Mesodermal cell (in vitro differentiated cells): ENCODE measurements around the gene LGR4.

ENCODE experiments used
- H3K27ac ChIP-seq: 2 replicates; pipeline ENCODE4 v1.7.0; 2013; ENCODE audit warnings: mild to moderate bottlenecking, low read depth, low read length, moderate library complexity; ENCODE audit not compliant: severe bottlenecking
- H3K36me3 ChIP-seq: 2 replicates; pipeline ENCODE4 v1.7.1; 2013; ENCODE audit warnings: mild to moderate bottlenecking, low read length, moderate library complexity; ENCODE audit not compliant: control insufficient read depth, insufficient read depth
- H3K4me1 ChIP-seq: one replicate; pipeline ENCODE4 v1.7.1; 2013; ENCODE audit warnings: mild to moderate bottlenecking, low read length; ENCODE audit not compliant: insufficient read depth, control insufficient read depth, poor library complexity, severe bottlenecking
- H3K4me3 ChIP-seq: 2 replicates; pipeline ENCODE4 v1.7.0; 2013; ENCODE audit warnings: low read length, control low read depth, mild to moderate bottlenecking; ENCODE audit not compliant: insufficient read depth, poor library complexity, severe bottlenecking; ENCODE audit errors: extremely low read depth
- H3K9me3 ChIP-seq: 2 replicates; pipeline ENCODE4 v1.7.1; 2013; ENCODE audit warnings: mild to moderate bottlenecking, low read length, moderate library complexity; ENCODE audit not compliant: control insufficient read depth
- WGBS, 2 experiments: methylation state at CpG; one replicate each; pipeline ENCODE4 v1.1.5; 2013; ENCODE audit warnings: missing lambda C conversion rate in 2 of 2; ENCODE audit not compliant: insufficient coverage in 2 of 2; 5-methylcytosine and 5-hydroxymethylcytosine counted together

The LGR4 gene

DNA sequence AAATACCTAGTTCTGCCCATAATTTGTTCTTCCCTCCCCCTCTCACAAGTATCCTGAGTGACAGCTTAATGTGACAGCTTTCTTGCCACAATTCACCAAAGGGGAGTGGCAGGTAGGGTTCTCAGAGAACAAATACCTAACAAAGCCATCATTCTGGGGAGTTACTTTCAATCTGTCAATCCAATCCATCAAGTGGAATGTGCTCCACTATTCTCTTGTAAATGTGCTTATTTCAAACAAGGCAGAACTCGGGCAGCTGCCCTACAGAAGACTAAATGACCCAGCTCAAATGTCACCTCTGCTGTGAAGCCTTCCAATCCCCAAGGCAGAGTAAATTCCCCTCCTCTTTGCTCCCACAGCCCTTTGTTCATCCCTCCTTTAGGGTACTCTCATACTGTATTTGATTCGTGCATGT lies 27.8 kb downstream of the LGR4 start:
- no peak overlapping the region for H3K4me3 ChIP-seq
- H3K27ac ChIP-seq, result no peak overlapping the region
- H3K36me3 ChIP-seq, result peaks cover 18% of the 10 kb centered on the region
- WGBS, 2 experiments, result 0 to 14% methylated on average over 1 of the region's 2 CpGs
- H3K9me3 ChIP-seq, result no peaks in the 10 kb centered on the region
- peaks cover 5% of the 10 kb centered on the region for H3K4me1 ChIP-seq

GRCh38 chr11:27443746-27444507 lies 28.7 kb downstream of the LGR4 start:
- WGBS, 2 experiments, result 63 to 66% methylated on average over 2 of the region's 5 CpGs
- Histone ChIP-seq H3K4me1 (peaks cover 5% of the 10 kb centered on the region), H3K27ac (no peak overlapping the region), H3K36me3 (peaks cover 15% of the 10 kb centered on the region), H3K9me3 (no peaks in the 10 kb centered on the region), H3K4me3 (no peak overlapping the region)

DNA sequence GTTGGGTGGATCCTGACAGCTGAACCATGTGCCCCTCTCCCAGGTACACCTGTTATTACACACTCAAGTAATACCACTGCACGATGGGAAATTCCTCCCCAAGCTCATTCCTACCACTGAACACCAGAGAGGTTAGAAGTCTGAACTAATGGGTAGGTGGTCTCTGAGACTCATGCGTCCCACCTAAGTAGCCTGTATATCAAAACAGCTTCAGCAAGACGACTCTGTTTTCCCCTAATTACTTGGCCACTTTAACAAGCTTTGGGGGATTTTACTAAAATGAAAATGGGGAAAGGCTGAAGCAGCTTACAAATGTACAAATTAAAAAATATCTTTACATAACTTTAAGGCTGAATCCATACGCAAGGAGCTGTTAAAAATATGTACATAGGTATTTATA lies 29.4 kb downstream of the LGR4 start:
- 100% methylated on average over 1 of the region's 4 CpGs; no CpG with 5 or more reads in 1 of the 2 experiments for whole genome bisulfite sequencing, 2 experiments
- H3K4me3 ChIP-seq, result no peak overlapping the region
- H3K9me3 ChIP-seq, result no peaks in the 10 kb centered on the region
- no peak overlapping the region for H3K27ac ChIP-seq
- peaks cover 10% of the 10 kb centered on the region for H3K36me3 ChIP-seq
- H3K4me1 ChIP-seq, result peaks cover 5% of the 10 kb centered on the region

DNA sequence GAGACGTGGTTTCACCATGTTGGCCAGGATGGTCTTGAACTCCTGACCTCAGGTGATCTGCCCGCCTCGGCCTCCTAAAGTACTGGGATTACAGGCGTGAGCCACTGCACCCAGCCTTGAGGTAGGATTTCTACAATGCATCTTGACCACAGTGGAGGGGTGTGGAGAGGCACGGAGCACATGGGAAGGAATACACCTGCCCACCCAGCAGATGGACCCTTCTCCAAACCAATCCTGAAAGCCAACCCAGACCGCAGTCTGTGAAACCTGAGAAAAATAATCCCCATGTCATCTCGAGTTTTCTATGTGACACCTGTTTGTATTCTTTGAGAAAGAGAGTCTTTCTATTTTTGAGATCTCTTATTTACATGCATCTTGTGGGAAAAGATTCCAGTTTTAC lies 32.5 kb downstream of the LGR4 start:
- no peak overlapping the region for H3K27ac ChIP-seq
- no peaks in the 10 kb centered on the region for H3K36me3 ChIP-seq
- H3K4me1 ChIP-seq, result peaks cover 9% of the 10 kb centered on the region
- 97 to 100% methylated on average over 4 to 5 of the region's 7 CpGs for WGBS, 2 experiments
- H3K9me3 ChIP-seq, result no peaks in the 10 kb centered on the region
- no peak overlapping the region for H3K4me3 ChIP-seq

DNA sequence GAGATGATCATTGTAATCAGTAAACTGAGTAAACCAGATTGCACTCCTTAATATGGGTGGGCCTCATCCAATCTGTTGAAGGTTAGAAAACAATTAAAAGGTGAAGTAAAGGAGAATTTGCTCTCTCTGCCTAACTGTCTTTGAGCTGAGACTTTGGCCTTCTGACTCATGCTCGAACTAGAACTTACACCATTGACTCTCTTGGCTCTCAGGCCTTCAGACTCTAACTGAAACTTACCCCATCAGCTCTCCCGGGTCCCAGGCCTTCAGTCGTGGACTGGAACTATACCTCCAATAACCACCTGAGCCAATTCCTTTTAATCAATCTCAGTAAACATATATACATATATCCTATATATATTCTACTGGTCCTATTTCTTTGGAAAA lies 34.0 kb downstream of the LGR4 start:
- Histone ChIP-seq H3K36me3 (peaks cover 2% of the 10 kb centered on the region), H3K9me3 (no peaks in the 10 kb centered on the region), H3K4me3 (no peak overlapping the region), H3K27ac (no peak overlapping the region), H3K4me1 (peaks cover 6% of the 10 kb centered on the region)
- WGBS, 2 experiments, result 100% methylated on average over 1 to 2 of the region's 3 CpGs

DNA sequence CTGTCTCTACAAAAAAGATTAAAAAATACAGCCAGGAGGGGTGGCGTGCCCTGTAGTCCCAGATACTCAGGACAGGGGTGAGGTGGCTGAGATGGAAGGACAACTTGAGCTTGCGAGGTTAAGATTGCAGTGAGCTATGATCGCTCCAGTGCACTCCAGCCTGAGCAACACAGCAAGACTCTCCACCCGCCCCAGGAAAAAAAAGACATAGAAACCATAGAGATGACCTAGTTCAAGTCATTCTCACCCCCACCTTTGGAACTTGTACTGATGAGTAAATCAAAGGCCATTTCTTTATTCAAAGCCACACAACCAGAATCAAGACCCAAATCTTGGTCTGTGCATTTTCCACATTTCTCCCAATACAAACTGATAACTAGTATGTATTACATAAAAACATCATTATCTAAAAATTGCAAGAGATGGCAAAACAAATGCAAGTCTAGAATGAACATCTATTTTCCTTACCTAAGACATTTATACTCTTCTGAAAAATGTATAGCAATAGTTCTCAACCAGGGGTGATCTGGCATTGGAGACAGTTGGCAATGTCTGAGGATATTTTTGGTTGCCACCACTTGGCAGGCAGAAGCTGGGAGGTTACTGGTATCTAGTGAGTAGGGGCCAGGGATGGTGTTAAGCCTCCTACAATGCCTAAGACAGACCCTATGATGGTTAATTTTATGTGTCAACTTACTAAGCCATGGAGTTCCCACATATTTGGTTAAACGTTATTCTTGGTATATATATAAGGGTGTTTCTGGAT lies 34.6 kb downstream of the LGR4 start:
- Histone ChIP-seq H3K9me3 (no peaks in the 10 kb centered on the region), H3K4me1 (peaks cover 4% of the 10 kb centered on the region), H3K36me3 (peaks cover 3% of the 10 kb centered on the region), H3K27ac (no peak overlapping the region), H3K4me3 (no peak overlapping the region)
- WGBS, 2 experiments, result 96 to 100% methylated on average over 3 to 4 of the region's 5 CpGs

GRCh38 chr11:27436916-27437315 lies 35.7 kb downstream of the LGR4 start:
- Histone ChIP-seq H3K9me3 (no peaks in the 10 kb centered on the region), H3K4me1 (peaks cover 4% of the 10 kb centered on the region), H3K36me3 (peaks cover 3% of the 10 kb centered on the region), H3K27ac (no peak overlapping the region), H3K4me3 (no peak overlapping the region)

DNA sequence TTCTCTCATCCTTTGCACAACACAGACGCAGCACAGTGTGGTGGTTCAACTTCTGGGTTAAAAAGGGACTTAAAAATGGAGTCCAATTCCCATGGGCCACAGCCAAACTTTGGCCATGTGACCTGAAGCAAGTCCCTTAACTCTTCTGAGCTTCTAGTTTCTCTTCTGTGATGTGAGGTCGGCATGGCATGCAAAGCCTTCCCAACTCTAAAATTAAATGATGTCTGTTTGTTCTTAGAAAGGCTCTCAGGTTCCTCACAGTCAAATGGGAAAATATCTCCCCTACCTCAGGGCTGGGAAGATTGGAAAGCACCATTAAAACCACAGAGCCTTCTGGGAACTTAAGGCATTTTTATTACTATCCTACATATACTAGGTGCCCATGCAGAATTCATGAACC lies 38.8 kb downstream of the LGR4 start:
- 71 to 92% methylated on average over 1 to 2 of the region's 2 CpGs for WGBS, 2 experiments
- Histone ChIP-seq H3K4me1 (peaks cover 18% of the 10 kb centered on the region), H3K27ac (no peak overlapping the region), H3K4me3 (no peak overlapping the region), H3K9me3 (no peaks in the 10 kb centered on the region), H3K36me3 (peaks cover 6% of the 10 kb centered on the region)

GRCh38 chr11:27431808-27432207 lies 40.8 kb downstream of the LGR4 start:
- WGBS, 2 experiments, result 87 to 100% methylated on average over 1 of the region's 2 CpGs

DNA sequence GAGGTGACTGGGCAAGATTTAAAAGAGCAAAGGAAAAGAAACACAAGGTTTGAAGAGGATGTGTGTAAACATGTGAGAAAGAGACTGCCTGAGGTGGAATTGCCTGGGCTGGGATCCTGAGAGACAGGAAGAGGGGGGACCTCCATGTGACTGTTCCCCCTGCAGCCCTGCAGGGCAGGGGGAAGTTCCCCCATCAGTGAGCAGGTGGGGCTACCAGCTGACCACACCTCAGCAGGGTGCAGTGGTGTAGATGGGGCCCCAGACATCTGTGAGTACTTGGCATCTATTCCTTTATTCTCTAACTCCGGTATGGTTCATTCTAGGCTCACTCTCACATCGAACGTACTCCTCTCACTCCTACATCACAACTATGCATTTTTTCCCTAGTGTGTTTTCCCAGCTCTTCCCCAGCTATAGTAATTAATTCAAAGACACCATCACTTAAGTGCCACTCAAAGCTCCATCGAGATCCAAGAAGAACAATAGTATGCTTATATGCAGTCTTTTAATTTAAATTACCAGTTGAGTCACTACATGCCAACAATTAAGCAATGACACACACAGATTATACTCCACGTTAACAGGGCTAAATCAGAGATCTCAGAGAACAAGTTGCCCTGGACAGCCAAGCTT lies 42.7 kb downstream of the LGR4 start:
- H3K4me3 ChIP-seq, result no peak overlapping the region
- peaks cover 22% of the 10 kb centered on the region for H3K4me1 ChIP-seq
- peaks cover 14% of the 10 kb centered on the region for H3K36me3 ChIP-seq
- 68 to 81% methylated on average over 3 of the region's 5 CpGs for WGBS, 2 experiments
- H3K9me3 ChIP-seq, result no peaks in the 10 kb centered on the region
- peak overlapping the region; percentile 62 for H3K27ac ChIP-seq

More at GRCh38 chr11:27431808-27432207, 40.8 kb downstream of the LGR4 start:
- no peaks in the 10 kb centered on the region for H3K9me3 ChIP-seq
- no peak overlapping the region for H3K27ac ChIP-seq
- peaks cover 14% of the 10 kb centered on the region for H3K36me3 ChIP-seq
- peaks cover 21% of the 10 kb centered on the region for H3K4me1 ChIP-seq
- H3K4me3 ChIP-seq, result no peak overlapping the region
